Effector CD4-positive, alpha-beta T cell (primary cell): ENCODE measurements around the gene ZNF593.
A peak's percentile ranks its signal among the peaks of the same experiment; 100 is the strongest.

ENCODE experiments used
- DNase-seq: peaks from one replicate; pipeline ENCODE4 v3.0.0-alpha.2; 2020

The ZNF593 gene

DNA sequence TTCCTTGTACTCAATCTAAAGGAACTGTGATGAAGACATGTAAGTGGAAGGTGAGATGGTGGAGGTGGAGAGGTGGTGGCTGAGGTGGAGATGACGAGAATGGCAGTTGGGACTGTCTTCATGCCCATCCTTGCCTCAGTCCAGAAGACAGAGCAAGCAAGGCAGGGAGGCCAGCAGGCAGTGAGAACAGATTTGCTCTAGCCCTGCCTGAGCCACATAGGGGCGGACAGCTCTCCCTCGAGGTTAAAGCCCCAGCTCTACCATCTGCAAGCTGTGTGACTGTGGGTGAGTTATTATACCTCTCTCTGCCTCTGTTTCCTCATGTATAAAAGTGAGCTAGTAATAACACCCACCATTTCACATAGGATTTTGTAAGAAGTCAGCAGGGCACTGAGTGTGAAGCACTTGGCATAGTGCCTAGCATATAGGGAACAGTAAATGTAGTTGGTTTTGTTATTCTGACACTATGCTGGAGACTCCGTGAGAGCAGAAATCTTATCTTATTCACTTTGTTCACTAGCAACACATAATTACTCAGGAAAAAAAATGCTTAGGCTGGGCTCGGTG, 15.7 kb upstream of the ZNF593 start:
- no peak for DNase-seq

DNA sequence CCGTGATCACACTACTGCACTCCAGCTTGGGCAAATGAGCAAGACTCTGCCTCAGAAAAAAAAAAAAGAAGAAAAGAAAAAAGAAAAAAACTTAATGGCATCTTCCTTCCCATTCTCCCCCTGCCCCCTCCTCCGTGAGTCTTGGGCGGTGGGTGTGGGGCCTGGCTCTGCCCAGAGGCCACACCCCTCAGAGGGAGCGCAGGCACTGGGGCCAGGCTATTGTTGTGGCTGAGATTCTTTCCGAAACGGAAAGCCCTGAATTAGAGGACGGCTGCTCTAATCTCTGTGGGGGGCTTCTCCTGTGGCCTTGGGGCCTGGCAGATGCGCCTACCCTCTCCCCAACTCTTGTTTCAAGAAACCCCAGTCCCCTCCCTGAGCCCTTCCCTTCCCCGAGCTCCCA, 15.0 kb upstream of the ZNF593 start:
- no peak for DNase-seq

GRCh38 chr1:26155370-26156284, 14.1 kb upstream of the ZNF593 start:
- DNase-seq = no peak

DNA sequence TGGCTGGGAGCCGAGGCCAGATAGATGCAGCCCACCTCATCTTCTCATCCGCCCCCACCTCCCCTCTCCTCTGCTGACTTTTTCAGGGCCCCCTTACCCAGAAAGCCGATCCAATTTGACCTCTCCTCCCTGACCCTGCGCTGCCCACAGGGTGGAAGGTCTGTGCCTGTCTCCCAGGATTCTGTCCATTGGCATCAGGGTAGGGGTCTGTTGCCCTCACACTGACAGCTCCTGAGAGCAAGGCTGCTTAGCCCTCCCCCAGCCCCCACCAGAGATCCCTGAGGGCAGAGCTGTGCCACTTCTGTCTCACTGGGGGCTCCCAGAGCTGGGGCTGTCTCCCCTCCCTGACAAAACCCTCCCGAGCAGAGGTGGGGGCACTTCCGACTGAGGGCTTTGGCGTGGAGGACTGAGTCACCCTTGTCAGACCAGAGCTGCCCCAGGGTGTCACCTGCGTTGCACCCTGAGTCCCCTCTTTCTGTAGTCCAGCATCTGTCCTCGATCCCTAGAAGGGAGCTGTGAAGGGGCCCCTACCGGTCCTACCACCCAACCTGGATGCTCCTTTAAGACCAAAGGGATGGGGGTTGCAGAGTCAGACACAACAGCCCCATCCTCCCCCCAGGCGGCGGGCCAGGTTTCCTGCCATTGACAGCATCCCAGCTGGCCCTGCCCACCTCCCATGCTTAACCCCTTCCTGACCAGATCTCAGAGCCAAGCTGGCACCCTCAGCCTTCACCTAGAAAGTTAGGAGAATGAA, 13.2 kb upstream of the ZNF593 start:
- no peak for DNase-seq

DNA sequence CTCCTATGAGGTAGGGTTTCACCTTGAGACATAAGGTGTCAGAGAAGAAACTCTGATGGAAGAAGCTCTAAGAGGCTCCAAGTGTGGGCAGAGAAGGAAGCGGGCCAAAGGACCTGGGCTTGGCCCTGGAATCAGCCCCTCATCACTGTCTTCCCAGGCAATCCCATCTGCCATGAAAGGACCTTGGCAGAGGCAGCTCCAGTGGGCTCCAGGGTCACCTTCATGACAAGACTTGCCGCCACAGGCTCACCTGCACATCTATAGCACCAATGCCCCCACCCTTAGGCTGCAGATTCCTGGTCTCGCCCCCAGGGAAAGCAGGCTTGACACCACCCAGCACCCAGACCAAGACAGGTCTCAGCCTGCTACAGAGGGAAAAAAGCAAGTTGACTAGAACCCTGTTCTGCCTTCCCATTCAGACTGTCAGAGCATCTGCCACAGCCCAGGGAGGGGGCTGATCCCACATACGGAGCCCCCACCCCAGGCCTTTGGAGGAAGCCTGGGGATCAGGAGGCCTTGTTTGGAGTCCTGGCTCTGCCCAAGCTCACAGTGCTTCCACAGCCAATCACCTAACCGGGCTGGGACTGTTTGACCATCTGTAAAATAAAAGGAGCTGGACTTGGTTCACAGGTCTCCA, 11.3 kb upstream of the ZNF593 start:
- no peak for DNase-seq

GRCh38 chr1:26158908-26159742, 10.6 kb upstream of the ZNF593 start, which contains the start of gene FAM110D:
Gene FAM110D, plus strand, starts transcription at chr1:26159079. Its CDS starts 2,213 bp downstream, at chr1:26161292.
- no peak for DNase-seq

GRCh38 chr1:26159743-26160039, 10.0 kb upstream of the ZNF593 start:
- DNase-seq = no peak

DNA sequence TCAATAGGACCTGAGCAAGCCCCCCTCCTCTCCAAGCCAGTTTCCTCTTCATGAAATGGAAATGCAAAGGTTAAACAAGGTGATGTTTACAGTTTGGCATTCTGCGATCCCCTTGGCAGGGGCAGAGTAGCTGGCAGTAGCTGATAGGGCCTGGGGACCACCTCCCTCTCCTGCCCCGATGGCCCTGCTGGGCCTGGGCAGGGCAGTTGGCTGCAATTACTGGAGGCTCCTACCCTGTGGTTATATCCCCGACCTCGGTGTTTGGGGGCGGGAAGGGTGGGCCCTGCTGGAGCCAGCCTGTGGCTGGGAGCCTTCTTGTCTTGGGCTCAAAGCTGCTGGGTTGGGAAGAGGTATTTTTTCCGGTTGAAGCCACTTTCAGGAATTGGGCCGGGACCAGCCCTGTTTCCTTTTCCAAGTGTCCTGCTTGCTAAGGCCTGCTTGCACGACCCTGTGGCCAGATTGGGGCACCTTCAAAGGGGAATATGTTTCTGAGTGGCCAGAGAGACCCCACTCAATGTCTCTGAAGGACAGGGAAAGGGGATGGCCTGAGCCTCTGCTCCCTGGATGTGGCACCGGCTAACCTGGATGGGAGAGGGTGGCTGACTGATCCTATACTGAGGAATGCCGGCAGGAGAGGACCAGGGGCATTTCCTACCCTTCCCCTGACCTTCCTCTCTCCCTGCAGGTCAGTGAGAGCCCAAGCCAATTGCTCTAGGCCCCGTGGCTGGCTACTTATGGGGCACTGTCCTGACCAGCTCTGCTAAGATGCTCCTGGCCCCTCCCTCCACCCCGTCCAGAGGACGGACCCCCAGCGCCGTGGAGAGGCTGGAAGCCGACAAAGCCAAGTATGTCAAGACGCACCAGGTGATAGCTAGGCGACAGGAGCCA, 8.9 kb upstream of the ZNF593 start:
- DNase-seq = no peak

GRCh38 chr1:26161415-26162219, 8.1 kb upstream of the ZNF593 start:
- DNase-seq = no peak

GRCh38 chr1:26162220-26162709, 7.4 kb upstream of the ZNF593 start:
- no peak for DNase-seq

- DNase-seq = no peak
Observed at GRCh38 chr1:26163684-26164035, 6.0 kb upstream of the ZNF593 start.

GRCh38 chr1:26164036-26164860, 5.5 kb upstream of the ZNF593 start:
- peak; percentile 34 for DNase-seq

DNA sequence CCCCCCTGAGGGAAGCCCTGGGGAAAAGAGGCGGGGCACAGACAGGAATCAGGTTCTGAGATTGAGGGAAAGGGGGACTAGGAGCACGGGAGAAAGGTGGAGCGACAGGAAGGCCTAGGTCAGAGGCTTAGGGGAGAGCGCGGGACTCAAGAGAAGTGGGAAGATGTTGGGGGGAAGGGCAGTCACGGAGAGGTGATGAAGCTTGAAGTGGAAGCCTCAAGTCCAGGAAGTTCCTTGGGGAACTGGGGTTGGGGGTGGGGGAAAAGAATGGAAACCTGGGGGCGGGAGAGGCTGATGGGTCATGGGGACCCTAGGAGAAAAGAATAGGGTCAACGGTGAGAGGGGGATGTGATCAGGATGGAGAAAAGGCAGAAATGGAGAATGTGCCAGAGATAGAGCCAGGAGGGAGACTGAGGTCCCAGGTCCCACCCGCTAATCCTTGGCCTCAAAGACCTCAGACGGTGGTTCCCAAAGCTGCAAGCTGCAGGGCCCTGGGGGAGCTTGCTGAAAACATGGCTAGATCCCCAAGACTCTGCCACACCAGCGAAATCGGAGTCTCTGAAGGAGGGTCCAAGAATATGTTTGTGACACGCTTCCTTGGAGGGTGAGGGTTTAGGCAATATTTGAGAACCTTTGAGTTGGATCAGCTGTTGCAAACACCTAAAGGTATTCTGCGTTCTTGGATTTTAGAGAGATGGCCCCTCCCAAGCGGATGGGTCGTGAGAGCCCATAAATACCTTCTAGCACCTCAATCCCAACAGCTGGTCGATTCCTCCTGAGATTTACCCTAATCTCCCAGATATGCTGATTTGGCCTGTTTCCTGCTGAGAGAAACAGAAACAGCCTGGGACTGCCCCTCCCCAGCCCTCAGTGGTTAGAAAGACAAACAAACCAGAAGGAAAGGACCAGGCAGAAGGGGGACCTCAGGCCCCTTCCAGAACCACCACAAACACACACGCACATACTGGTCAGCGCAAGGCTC, 4.6 kb upstream of the ZNF593 start:
- no peak for DNase-seq

DNA sequence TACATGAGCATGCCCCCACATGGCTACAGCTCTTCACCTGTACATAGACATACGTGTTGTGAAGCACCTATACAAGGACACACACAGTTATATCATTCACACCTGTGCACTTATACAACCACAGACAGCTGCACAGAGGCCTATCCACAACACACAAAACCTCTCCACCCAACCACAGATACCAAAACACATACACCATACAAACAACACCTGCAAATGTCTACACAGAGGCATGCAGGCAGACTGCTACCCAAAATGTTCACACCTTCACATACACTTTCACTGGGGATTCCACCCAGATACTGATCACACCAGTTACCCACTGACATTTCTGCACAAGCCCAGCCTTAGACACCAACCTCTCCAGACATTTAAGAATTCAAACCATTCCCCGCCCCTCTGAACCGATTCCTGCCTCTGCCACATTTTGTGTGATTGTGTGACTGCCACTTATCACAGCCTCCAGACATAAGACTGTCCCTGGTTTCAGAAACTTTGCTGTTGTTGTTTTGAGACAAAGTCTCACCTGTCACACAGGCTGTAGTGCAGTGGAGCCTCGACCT, 2.9 kb upstream of the ZNF593 start:
- DNase-seq = no peak

GRCh38 chr1:26168410-26169197, 1.1 kb upstream of the ZNF593 start, which contains the start of gene C1orf232:
Gene C1orf232, minus strand, starts transcription at chr1:26168963. Its CDS starts 464 bp downstream, at chr1:26168499.
- DNase-seq = no peak

DNA sequence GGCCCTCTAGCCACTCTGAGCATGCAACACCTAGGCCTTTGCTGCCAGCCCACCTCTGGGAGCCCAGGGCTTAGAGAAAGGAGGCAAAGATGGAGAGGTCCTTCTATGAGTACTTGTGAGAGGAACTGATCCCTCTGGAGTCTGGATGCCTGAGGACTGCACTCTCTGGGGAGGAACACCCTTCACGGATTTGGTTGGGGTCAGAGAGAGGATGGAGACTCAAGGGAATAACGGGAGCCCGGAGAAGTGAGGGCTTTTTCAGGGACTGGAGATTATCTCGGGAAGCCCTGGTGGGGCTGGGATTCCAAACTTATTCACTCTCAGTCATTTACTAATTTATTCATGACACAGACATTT, 532 bp upstream of the ZNF593 start:
- DNase-seq = no peak

DNA sequence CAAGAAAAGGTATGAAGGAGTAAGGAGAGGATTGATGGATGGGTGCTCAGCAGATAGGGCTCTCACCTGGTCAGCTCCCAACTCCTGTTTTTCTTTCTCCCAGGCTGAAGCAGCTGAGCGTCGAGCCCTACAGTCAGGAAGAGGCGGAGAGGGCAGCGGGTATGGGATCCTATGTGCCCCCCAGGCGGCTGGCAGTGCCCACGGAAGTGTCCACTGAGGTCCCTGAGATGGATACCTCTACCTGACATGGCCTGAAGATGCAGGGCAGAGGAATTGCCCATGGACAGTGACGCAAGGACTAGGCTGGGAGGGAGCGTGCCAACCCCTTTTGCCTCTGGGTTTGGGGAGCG, 739 bp downstream of the ZNF593 start:
- no peak for DNase-seq
